ENCODE measurements around the gene KIRREL3.

Gene KIRREL3

GRCh38 chr11:126432065-126432461 is 568.5 kb downstream of the KIRREL3 start:
- TF ChIP-seq CTCF (IDR thresholded peaks at IDR 0.05; ENCODE audit: insufficient read depth, low read depth, low read length, missing control alignments) = no peak
- H3K4me3 ChIP-seq (ENCODE audit: low read length) = no peak overlapping the region
- no peak for DNase-seq (ENCODE audit: low read depth)

- no peak for TF ChIP-seq CTCF (IDR thresholded peaks at IDR 0.05; ENCODE audit: insufficient read depth, low read depth, low read length, missing control alignments)
- peak; percentile 61 for DNase-seq (ENCODE audit: low read depth)
- H3K4me3 ChIP-seq (ENCODE audit: low read length) = no peak overlapping the region
These were observed 569.0 kb downstream of the KIRREL3 start for GRCh38 chr11:126431401-126432064.

- TF ChIP-seq CTCF (IDR thresholded peaks at IDR 0.05; ENCODE audit: insufficient read depth, low read depth, low read length, missing control alignments) = no peak
- H3K4me3 ChIP-seq (ENCODE audit: low read length) = no peak overlapping the region
These were observed 569.8 kb downstream of the KIRREL3 start for GRCh38 chr11:126430581-126431335.

GRCh38 chr11:126426820-126427749 is 573.5 kb downstream of the KIRREL3 start:
- no peak for TF ChIP-seq CTCF (IDR thresholded peaks at IDR 0.05; ENCODE audit: insufficient read depth, low read depth, low read length, missing control alignments)
- H3K4me3 ChIP-seq (ENCODE audit: low read length) = no peak overlapping the region
- DNase-seq (ENCODE audit: low read depth) = no peak

More at GRCh38 chr11:126430581-126431335, 569.8 kb downstream of the KIRREL3 start:
- no peak for DNase-seq (ENCODE audit: low read depth)

GRCh38 chr11:126426106-126426505 is 574.5 kb downstream of the KIRREL3 start:
- TF ChIP-seq CTCF (IDR thresholded peaks at IDR 0.05; ENCODE audit: insufficient read depth, low read depth, low read length, missing control alignments) = no peak
- DNase-seq (ENCODE audit: low read depth) = peak; percentile 24
- H3K4me3 ChIP-seq (ENCODE audit: low read length) = no peak overlapping the region

GRCh38 chr11:126424471-126425039 is 576.0 kb downstream of the KIRREL3 start:
- H3K4me3 ChIP-seq (ENCODE audit: low read length) = no peak overlapping the region
- DNase-seq (ENCODE audit: low read depth) = no peak
- TF ChIP-seq CTCF (IDR thresholded peaks at IDR 0.05; ENCODE audit: insufficient read depth, low read depth, low read length, missing control alignments) = no peak

All from epithelial cell of esophagus (primary cell).